ENCODE results near the gene SLC9A4.

Gene SLC9A4

GRCh38 chr2:102455061-102455670 lies 17.9 kb upstream of the SLC9A4 start:
- DNase-seq, result no peak

DNA sequence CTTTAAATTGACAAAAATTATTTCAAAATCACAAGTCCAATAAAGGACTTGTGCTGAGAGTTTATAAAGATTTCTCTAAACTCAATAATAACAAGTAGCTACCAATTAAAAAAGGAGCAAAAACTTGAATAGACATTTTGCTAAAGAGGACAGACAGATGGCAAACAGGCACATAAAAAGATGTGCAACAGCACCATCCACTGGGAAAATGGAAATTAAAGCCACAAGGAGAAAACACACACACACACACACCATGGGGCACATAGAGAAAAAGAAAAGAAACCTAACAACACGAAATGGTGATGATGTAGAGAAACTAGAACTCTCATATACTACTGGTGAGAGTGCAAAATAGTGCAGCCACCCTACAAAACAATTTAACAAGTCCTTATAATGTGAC lies 12.6 kb upstream of the SLC9A4 start:
- no peak for DNase-seq

GRCh38 chr2:102461188-102461587 lies 11.8 kb upstream of the SLC9A4 start:
- no peak for DNase-seq

GRCh38 chr2:102463160-102463559 lies 9.9 kb upstream of the SLC9A4 start:
- DNase-seq, result no peak

DNA sequence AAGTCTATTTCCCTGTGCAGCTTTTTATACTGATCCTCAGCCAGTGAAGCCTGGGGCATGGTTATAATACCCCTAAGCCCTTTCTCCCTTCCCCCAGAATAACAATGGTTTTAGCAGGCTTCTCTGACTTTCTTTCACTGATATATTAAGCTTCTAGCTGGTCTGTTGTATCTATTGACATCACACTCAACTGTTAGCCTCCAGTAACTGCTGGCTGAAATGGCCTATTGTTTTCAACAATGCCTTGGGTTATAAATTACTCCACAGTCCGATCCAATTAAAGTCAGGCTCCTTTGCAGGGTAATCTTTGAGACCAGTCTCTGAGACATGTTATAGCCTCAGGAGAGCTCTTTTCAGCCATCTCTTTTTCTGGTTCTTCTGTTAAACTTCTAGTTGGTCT lies 2.9 kb upstream of the SLC9A4 start:
- no peak for DNase-seq

- no peak for DNase-seq
Measured at GRCh38 chr2:102473631-102474030, 605 bp downstream of the SLC9A4 start.

GRCh38 chr2:102474785-102475184 lies 1.8 kb downstream of the SLC9A4 start:
- no peak for DNase-seq

GRCh38 chr2:102478686-102479470 lies 5.9 kb downstream of the SLC9A4 start:
- DNase-seq, result no peak

GRCh38 chr2:102480285-102481195 lies 7.5 kb downstream of the SLC9A4 start:
- no peak for DNase-seq

- DNase-seq, result no peak
Measured at GRCh38 chr2:102481931-102482330, 8.9 kb downstream of the SLC9A4 start.

DNA sequence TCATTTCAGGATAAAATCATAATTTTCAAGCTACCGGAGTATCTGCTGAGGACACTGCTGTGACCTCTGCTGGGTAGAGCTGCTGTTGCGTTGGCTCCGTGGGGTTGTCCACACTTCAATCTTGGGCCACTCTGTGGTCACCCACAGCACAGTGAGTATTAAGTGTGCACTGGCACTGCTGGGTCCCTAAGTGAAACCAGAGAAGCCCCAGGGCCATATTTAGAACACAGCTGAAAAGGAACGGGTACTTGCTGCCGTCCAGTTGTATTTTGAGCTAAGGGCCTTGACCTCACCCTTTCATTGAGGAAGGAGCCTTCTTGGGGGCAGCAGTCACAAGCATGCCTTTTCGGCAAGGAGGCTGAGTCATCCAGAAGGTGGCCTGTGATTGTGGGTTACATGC lies 10.1 kb downstream of the SLC9A4 start:
- no peak for DNase-seq

GRCh38 chr2:102484310-102485061 lies 11.5 kb downstream of the SLC9A4 start:
- no peak for DNase-seq

DNA sequence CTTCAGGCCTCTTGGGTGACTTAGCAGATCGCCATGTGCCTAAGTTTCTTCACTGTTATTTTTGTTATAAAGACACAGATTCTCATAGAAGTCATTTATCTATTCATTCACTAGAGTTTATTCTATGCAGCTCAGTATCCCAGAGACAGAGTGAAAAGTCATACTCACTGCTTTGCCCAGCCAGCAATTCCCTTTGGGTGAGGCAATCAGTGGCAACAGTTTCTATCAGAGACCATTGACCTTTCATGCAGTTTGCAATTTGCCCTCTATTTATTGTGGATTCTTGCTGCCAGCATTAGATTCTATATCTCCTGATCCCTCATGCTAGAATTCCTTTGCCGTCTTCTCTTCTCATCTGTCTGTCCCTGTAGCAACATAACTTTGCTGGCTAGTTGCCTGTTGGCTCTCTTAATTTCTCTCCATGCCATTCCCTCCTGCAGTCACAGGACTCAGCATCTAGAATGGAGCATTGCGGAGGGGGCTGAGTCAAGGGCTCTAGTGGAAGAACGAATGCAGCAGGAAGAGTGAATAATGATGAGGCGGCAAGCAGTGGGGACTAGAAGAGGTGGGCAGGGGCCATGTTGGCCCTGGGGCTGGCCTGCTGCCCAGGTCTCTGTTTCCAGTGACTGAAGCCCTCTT lies 12.2 kb downstream of the SLC9A4 start:
- no peak for DNase-seq

DNA sequence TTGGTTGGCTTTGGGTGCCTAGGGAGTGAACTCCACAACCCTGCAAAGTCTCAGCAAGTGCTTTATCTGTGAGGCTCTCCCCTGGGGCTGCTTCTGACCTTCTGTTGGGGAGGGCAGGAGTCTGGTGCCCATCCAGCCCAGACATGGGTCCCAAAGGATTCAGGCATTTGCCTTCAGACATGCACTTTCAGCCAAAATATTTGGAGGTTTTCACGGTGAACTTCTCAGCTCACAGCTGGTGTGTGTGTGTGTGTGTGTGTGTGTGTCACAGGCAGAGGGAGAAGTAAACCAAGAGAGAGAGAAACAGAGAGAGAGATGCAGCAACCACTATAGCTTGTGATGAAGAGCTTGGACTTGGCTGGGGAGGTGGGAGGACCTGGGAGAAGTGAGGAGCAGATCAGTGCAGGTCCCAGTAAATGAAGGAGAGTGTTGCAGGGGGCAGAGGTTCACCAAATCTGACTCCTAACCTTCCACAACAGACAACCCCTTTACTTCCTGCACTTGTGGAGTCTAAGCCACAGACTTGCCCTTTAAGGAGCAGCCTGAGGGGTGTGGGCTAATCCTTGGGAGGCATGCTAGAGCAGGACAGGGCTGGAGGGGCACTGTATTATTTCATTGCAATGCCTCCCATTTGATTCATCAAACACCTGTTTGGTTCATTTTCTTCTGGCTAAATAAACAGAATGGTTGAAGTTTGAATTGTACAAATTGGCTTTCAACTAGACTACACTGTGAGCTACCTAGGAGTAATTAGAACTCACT lies 14.1 kb downstream of the SLC9A4 start:
- no peak for DNase-seq

DNA sequence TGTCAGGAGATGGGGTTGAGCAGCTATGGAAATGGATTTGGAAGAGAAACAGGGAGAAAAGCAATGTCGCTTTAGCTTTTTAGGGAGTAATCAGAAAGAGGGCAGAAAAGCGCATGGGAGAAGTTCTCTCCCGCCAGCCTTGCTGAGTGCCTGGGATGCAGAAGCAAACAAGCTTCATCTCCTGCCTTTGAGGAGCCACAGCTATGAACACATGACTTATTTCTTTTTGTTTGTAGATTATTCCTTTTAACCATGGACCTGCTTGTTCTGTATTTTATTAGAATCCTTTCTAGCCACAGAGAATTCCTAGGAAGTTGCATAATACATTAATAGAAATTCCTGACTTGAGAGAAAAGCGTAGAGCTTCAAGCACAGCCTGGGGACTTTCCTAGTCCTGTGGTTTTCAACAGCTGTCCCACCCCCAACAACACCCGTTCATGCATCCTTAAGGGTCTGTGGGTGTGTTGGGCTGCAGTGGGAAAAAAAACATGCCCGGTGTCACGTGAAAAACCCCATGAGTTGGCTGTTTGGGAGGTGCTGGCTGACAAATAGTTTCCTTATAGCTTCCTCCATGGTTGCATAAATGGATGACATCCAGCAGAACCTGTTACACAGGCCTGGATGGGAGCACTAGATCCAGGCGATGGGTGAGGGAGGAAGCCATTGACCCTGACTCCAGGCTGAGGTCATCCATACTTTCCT lies 14.9 kb downstream of the SLC9A4 start:
- no peak for DNase-seq

DNA sequence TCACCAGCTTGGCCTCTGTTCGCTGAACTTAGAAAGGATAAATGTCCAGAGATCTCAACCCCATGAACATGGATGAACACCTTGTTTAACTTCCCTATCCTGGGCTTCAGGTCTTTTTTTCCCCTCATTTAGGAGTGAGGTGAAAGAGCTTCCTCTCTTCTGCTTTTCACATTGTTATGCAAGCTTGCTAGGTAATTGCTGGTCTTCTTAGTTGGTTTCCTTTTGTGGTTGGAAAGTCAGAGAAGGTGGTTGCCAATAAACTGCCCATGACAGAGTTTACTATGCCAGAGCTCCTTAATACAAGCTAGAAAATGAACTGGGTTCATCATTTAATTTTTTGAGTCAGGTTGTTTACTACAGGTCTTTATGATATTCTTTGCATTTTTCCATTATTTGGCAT lies 16.6 kb downstream of the SLC9A4 start:
- no peak for DNase-seq

GRCh38 chr2:102492006-102492405 lies 19.0 kb downstream of the SLC9A4 start:
- DNase-seq, result no peak

DNA sequence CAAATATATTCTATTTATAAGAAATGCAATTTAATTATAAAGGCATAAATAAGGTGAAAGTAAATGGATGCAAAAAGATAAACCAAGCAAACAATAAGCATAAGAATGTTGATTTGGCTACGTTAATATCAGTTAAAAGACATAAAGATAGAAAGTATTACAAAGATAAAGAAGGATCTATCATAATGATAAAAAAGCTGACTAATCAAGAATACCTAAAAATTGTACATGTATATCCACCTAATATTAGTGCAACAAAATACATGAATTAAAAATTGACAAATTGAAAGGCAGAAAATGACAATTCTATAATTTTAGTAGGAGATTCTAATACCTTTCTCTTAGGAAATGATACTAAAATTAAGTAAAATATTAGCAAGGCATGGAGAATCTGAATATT lies 21.5 kb downstream of the SLC9A4 start:
- no peak for DNase-seq

DNA sequence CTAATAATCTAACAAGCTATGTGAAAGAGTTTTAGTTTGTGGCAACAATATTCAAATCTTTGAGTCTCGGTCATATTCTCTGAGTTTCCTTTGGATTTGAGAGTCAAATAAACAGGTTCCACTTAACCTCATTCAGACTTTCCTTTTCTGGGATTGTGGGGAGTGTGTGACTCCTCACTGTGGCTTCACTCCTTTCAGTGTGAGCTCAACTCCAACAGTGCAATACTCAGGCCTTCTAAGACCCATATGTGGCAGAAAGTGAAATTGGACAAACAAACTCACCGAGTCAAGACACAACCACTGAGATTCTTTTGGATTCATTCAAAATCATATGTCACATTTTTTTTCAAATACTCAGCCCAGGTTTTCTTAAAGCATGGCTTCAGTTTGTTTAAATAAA lies 25.4 kb downstream of the SLC9A4 start:
- DNase-seq, result no peak

DNA sequence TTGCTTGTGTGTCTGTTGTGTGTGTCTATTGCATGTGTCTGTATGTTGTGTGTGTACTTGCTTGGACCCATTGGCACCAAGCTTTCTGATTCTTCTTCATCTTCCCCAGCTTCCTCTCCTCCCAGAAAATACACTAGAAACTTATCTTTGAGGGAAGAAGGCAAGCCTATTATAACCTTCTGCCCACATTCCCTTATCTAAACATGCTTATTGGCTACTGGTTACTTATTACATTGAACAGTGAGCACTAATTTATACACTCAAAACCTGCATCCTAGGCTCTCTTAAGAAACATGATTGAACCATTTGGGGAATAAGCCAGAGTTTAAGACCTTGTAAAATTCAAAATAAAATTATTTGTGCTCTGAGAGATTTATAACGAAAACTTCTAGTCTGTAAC lies 26.5 kb downstream of the SLC9A4 start:
- no peak for DNase-seq

GRCh38 chr2:102502576-102502975 lies 29.6 kb downstream of the SLC9A4 start:
- no peak for DNase-seq

Data from RPMI8226 (cell line).